ENCODE results near the gene HGS. TPM values are rescaled to one million over a fixed set of nuclear protein-coding genes. Genes with fewer than 3 reads are reported as not detected.
A peak's percentile ranks its signal among the peaks of the same experiment; 100 is the strongest.

HGS gene
- total and polyA plus RNA-seq, 2 of the 8 experiments (the other 6 are each of a cell fraction or from before 2014, with no cell fraction given), result 80.8 to 99.7 TPM

- TF ChIP-seq POLR2A (IDR thresholded peaks at IDR 0.05; ENCODE audit: control extremely low read depth in 1 of 2, low read depth in 2 of 2, low read length in 2 of 2) (peak; percentile 94 to 96), E2F6 (IDR thresholded peaks at IDR 0.05) (peak; percentile 74; the same call in 1 of the 2 replicates), ASH2L (IDR thresholded peaks at IDR 0.05; ENCODE audit: low read length) (peak; percentile 63), JUN (IDR thresholded peaks at IDR 0.05; ENCODE audit: low read depth, low read length) (no peak), CHD7 (IDR thresholded peaks at IDR 0.05; ENCODE audit: insufficient replicate concordance, low read length) (no peak), NRF1 (IDR thresholded peaks at IDR 0.05; ENCODE audit: low read depth, low read length) (no peak), BCL11A (IDR thresholded peaks at IDR 0.05; ENCODE audit: low read depth in 2 of 2, low read length in 2 of 2) (no peak), EZH2 (IDR thresholded peaks at IDR 0.05; ENCODE audit: low read depth, low read length, severe bottlenecking) (no peak), TEAD4 (IDR thresholded peaks at IDR 0.05; ENCODE audit: low read depth, low read length) (no peak)
Observed at GRCh38 chr17:81666342-81667191, 17.2 kb upstream of the HGS start, which contains the start of the genes CCDC137 and OXLD1 (continued).

Data from H1 (cell line).